ENCODE data around the gene RCSD1.

RCSD1 gene

GRCh38 chr1:167667536-167667935 is 37.5 kb downstream of the RCSD1 start:
- Histone ChIP-seq H3K36me3 (ENCODE audit: low read length) (no peaks in the 10 kb centered on the region), H3K79me2 (ENCODE audit: insufficient read depth, low read length) (peaks cover 12% of the 10 kb centered on the region; the same call in 1 of the 2 replicates), H3K9ac (ENCODE audit: low read length) (no peak overlapping the region), H4K20me1 (ENCODE audit: low read depth, low read length) (0 out of 2 replicates have a peak, but pooled peaks cover 5% of the 10 kb centered on the region), H3K4me2 (ENCODE audit: low read depth, low read length, poor library complexity, severe bottlenecking) (no peak overlapping the region), H3K4me3 (ENCODE audit: insufficient read depth, low read length, poor library complexity, severe bottlenecking) (no peak overlapping the region), H3K9me2 (replicated peaks; ENCODE audit: insufficient read depth, low read length) (no peaks in the 10 kb centered on the region), H3K27ac (ENCODE audit: low read depth, low read length) (no peak overlapping the region), H3K9me3 (ENCODE audit: insufficient read depth, low read length) (no peaks in the 10 kb centered on the region), H3K27me3 (ENCODE audit: low read length) (no peaks in the 10 kb centered on the region), H2AFZ (ENCODE audit: low read depth, low read length, severe bottlenecking) (no peak overlapping the region), H3F3A (ENCODE audit: insufficient read depth) (no peaks in the 10 kb centered on the region)
- TF ChIP-seq EZH2phosphoT487 (conservative IDR thresholded peaks at IDR 0.05; ENCODE audit: low read length) (no peak), CTCF (IDR thresholded peaks at IDR 0.05; ENCODE audit: insufficient read depth, low read length, poor library complexity, severe bottlenecking) (no peak)

DNA sequence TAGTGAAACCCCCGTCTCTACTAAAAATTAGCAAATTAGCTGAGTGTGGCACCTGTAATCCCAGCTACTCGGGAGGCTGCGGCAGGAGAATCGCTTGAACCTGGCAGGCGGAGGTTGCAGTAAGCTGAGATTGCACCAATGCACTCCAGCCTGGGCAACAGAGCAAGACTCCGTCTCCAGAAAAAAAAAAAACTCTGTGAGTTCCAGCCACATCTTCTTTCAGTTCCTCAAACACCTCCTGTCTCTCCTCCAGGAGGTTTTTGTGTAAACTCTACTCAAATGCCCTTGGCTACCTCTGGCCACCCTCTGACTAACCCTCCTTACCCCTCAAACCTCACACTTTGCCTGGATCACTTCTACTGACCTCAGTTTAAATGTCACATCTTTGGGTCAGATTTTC is 38.1 kb downstream of the RCSD1 start:
- Histone ChIP-seq H2AFZ (ENCODE audit: low read depth, low read length, severe bottlenecking) (no peak overlapping the region), H3K9ac (ENCODE audit: low read length) (no peak overlapping the region), H4K20me1 (ENCODE audit: low read depth, low read length) (0 out of 2 replicates have a peak, but pooled peaks cover 5% of the 10 kb centered on the region), H3K36me3 (ENCODE audit: low read length) (no peaks in the 10 kb centered on the region), H3K4me3 (ENCODE audit: insufficient read depth, low read length, poor library complexity, severe bottlenecking) (no peak overlapping the region), H3K27ac (ENCODE audit: low read depth, low read length) (no peak overlapping the region), H3K27me3 (ENCODE audit: low read length) (no peaks in the 10 kb centered on the region), H3K79me2 (ENCODE audit: insufficient read depth, low read length) (peaks cover 12% of the 10 kb centered on the region; the same call in 1 of the 2 replicates), H3F3A (ENCODE audit: insufficient read depth) (no peaks in the 10 kb centered on the region), H3K9me3 (ENCODE audit: insufficient read depth, low read length) (no peaks in the 10 kb centered on the region), H3K9me2 (replicated peaks; ENCODE audit: insufficient read depth, low read length) (no peaks in the 10 kb centered on the region), H3K4me2 (ENCODE audit: low read depth, low read length, poor library complexity, severe bottlenecking) (no peak overlapping the region)
- TF ChIP-seq EZH2phosphoT487 (conservative IDR thresholded peaks at IDR 0.05; ENCODE audit: low read length) (no peak), CTCF (IDR thresholded peaks at IDR 0.05; ENCODE audit: insufficient read depth, low read length, poor library complexity, severe bottlenecking) (no peak)

DNA sequence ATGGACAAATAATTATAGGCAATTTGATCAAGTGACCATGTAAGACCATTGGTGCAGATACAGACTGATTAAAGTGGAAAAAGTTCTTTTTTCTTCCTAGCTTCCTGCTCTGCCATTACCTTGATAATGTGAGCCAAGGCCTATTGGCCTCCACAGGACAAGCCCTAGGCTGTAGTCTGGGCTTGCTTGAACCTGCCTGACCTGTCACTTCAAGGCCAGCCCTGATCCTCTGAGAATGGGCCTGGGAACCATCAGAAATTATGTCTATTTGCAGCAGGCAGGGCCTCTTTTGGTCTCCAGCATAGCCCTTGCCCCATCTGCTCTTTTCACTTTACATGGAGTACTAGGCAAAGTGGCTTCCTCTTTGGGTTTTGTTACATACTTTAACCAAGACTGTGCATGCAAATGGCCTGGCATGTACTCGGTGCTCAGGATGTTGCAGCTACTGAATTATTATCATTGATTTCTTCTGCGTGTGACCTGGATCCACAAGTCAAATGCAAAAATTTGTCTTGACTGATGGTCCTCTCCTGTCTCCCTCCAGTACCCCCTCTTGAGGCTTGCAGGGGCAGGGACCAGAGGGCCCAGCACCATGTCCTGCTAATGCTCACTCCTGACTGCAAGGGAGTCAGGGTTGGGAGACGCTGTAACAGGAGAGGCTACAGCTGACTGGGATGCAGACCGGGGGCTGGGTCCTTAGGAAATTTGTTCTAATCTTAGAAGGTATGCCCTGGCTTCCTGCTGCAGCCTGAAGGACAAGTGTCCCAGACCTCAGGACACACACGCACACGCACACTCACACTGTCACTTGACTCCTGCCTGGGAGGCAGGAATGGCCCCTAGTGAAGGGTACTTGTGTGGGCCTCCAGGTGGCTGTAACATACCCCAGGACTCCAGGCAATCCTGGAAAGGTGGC is 39.4 kb downstream of the RCSD1 start:
- Histone ChIP-seq H3K4me3 (ENCODE audit: insufficient read depth, low read length, poor library complexity, severe bottlenecking) (no peak overlapping the region), H3K79me2 (ENCODE audit: insufficient read depth, low read length) (peaks cover 12% of the 10 kb centered on the region; the same call in 1 of the 2 replicates), H4K20me1 (ENCODE audit: low read depth, low read length) (0 out of 2 replicates have a peak, but pooled peaks cover 5% of the 10 kb centered on the region), H3F3A (ENCODE audit: insufficient read depth) (no peaks in the 10 kb centered on the region), H2AFZ (ENCODE audit: low read depth, low read length, severe bottlenecking) (no peak overlapping the region), H3K9me3 (ENCODE audit: insufficient read depth, low read length) (no peaks in the 10 kb centered on the region), H3K4me2 (ENCODE audit: low read depth, low read length, poor library complexity, severe bottlenecking) (no peak overlapping the region), H3K9me2 (replicated peaks; ENCODE audit: insufficient read depth, low read length) (no peaks in the 10 kb centered on the region), H3K27me3 (ENCODE audit: low read length) (no peaks in the 10 kb centered on the region), H3K36me3 (ENCODE audit: low read length) (no peaks in the 10 kb centered on the region), H3K27ac (ENCODE audit: low read depth, low read length) (no peak overlapping the region), H3K9ac (ENCODE audit: low read length) (no peak overlapping the region)
- TF ChIP-seq EZH2phosphoT487 (conservative IDR thresholded peaks at IDR 0.05; ENCODE audit: low read length): no peak
- no peak for TF ChIP-seq CTCF (IDR thresholded peaks at IDR 0.05; ENCODE audit: insufficient read depth, low read length, poor library complexity, severe bottlenecking)
